Measurements from ENCODE around the gene CLCN2.
A peak's percentile ranks its signal among the peaks of the same experiment; 100 is the strongest.

CLCN2 gene

GRCh38 chr3:184338511-184338945, 22.9 kb downstream of the CLCN2 start:
- peak overlapping the region; percentile 57 for H3K4me3 ChIP-seq (ENCODE audit: low read depth, low read length)
- DNase-seq (ENCODE audit: low read depth): no peak

GRCh38 chr3:184337981-184338380, 23.4 kb downstream of the CLCN2 start:
- TF ChIP-seq CTCF (IDR thresholded peaks at IDR 0.05; ENCODE audit: low read depth, low read length, missing control alignments): no peak
- DNase-seq (ENCODE audit: low read depth): no peak
- in situ Hi-C loops (cut with HindIII; ENCODE audit: low sequenced_read_pairs): no loop called here
- H3K4me3 ChIP-seq (ENCODE audit: low read depth, low read length): peak overlapping the region; percentile 57

More at GRCh38 chr3:184338511-184338945, 22.9 kb downstream of the CLCN2 start:
- TF ChIP-seq CTCF (IDR thresholded peaks at IDR 0.05; ENCODE audit: low read depth, low read length, missing control alignments): peak; percentile 2
- in situ Hi-C loops (cut with HindIII; ENCODE audit: low sequenced_read_pairs): no loop called here

GRCh38 chr3:184337399-184337714, 24.0 kb downstream of the CLCN2 start, which contains the start of gene FAM131A:
Gene FAM131A (plus strand): TSS chr3:184337600. CDS start chr3:184337631, 31 bp downstream.
- DNase-seq (ENCODE audit: low read depth): no peak
- in situ Hi-C loops (cut with HindIII; ENCODE audit: low sequenced_read_pairs): no loop called here
- TF ChIP-seq CTCF (IDR thresholded peaks at IDR 0.05; ENCODE audit: low read depth, low read length, missing control alignments): no peak

GRCh38 chr3:184336547-184337398, 24.6 kb downstream of the CLCN2 start:
- in situ Hi-C loops (cut with HindIII; ENCODE audit: low sequenced_read_pairs): no loop called here
- TF ChIP-seq CTCF (IDR thresholded peaks at IDR 0.05; ENCODE audit: low read depth, low read length, missing control alignments): no peak
- no peak for DNase-seq (ENCODE audit: low read depth)
- H3K4me3 ChIP-seq (ENCODE audit: low read depth, low read length): peak overlapping the region; percentile 57

More at GRCh38 chr3:184337399-184337714, 24.0 kb downstream of the CLCN2 start, which contains the start of gene FAM131A:
- H3K4me3 ChIP-seq (ENCODE audit: low read depth, low read length): peak within 1 kb of the TSS; percentile 57

- no peak for DNase-seq (ENCODE audit: low read depth)
- TF ChIP-seq CTCF (IDR thresholded peaks at IDR 0.05; ENCODE audit: low read depth, low read length, missing control alignments): no peak
- in situ Hi-C loops (cut with HindIII; ENCODE audit: low sequenced_read_pairs): no loop called here
- peak overlapping the region; percentile 57 for H3K4me3 ChIP-seq (ENCODE audit: low read depth, low read length)
These were observed 25.5 kb downstream of the CLCN2 start for GRCh38 chr3:184335661-184336546.

GRCh38 chr3:184335291-184335660, 26.1 kb downstream of the CLCN2 start:
- peak overlapping the region; percentile 57 for H3K4me3 ChIP-seq (ENCODE audit: low read depth, low read length)
- no peak for DNase-seq (ENCODE audit: low read depth)
- in situ Hi-C loops (cut with HindIII; ENCODE audit: low sequenced_read_pairs): no loop called here
- TF ChIP-seq CTCF (IDR thresholded peaks at IDR 0.05; ENCODE audit: low read depth, low read length, missing control alignments): no peak
